ENCODE measurements around the gene ADH1B.
"Not testable (repeated sequence)": the region's sequence is repeated elsewhere in the genome, so short reads cannot be mapped to it uniquely, and the experiment has no call there.

ADH1B gene

GRCh38 chr4:99323756-99324155 is 2.6 kb upstream of the ADH1B start:
- no peak for DNase-seq (ENCODE audit: low read depth)

DNA sequence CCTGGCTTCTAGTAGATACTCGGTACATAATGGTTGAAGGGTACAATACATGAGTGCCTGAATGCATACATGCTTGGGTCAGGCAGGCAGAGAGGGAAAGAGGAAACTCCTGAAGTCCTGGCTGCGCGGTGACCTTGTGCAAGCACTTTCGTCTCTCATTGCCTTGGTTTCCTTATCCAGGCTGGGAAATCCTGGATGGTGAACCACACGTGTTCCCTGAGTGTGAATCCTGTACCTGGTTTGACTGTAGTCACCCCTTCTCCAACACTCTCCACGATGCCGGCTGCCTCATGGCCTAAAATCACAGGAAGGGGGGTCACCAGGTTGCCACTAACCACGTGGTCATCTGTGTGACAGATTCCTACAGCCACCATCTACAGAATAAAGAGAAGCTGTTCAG is 3.4 kb downstream of the ADH1B start:
- not testable (repeated sequence) for DNase-seq (ENCODE audit: low read depth)

GRCh38 chr4:99317354-99317753 is 3.8 kb downstream of the ADH1B start:
- no peak for DNase-seq (ENCODE audit: low read depth)

DNA sequence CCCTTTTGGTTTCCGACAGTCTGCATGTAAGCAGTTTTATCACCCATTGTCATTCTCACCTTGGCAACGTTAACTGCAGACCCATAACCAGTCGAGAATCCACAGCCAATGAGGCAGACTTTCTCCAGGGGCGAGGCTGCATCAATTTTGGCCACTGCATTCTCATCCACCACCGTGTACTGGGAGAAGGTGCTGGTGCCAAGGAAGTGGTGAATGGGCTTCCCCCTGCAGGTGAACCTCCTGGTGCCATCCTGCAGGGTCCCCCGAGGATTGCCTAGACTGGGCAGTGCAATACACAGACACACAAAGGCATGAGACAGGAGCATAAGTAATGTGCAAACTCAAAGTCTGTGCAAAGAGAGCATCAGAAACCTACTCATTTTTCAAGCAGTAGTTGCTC is 5.4 kb downstream of the ADH1B start:
- DNase-seq (ENCODE audit: low read depth) = no peak

DNA sequence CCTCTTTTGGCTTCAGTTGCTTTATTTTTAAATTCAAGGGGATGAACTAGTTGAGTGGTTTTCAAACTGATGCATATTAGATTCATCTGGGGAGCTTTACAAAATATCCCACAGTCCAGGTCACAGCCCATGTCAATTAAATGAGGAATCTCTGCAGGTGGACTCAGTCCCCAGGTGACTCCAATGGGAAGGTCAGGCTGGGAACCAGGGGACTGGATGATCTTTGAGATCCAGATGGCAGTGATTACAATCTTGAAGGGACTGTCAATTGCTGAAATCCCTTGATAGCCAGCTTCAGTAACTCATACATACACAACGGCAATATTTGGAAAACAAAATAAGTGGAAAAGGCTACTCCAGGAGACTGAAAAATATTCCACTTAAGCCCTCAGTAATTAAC is 7.0 kb downstream of the ADH1B start:
- DNase-seq (ENCODE audit: low read depth) = no peak

- no peak for DNase-seq (ENCODE audit: low read depth)
Observed at GRCh38 chr4:99310389-99310788, 10.8 kb downstream of the ADH1B start.

GRCh38 chr4:99305638-99306400 is 15.4 kb downstream of the ADH1B start:
- DNase-seq (ENCODE audit: low read depth) = no peak

DNA sequence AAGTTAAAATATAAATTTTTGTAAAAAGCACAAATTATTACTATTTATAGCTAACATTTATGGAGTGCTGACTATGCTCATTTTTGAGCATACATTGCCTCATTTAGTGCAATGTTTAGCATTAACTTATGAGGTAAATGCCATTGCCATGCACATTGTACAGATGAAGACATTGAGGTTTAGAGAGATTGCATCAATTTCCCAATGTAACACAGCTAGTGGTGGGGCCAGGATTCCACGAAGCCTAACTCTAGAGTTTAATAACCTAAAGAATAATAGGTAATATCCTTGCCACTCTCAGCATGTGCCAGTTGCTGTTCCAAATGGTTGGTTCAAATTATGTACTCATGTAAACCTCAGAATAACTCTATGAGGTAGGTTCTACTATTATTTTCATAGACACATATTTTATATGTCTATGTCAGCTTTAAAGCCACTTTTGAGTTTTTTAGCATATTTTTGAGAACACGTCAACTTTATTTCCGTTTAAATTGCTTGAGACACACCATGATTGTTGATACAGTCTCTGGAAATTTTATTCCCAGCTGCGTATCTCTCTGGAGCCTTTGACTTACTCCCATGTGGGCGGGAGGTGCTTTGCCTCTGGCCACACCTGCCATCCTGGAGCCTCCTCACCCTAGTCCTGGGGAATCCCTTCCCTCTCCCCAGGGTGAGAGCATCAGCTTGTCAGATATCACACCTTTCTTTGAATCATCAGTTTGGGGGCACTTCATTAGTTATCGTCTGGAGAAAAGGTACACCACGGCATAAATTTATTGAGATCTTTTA is 19.6 kb downstream of the ADH1B start:
- DNase-seq (ENCODE audit: low read depth) = no peak

- DNase-seq (ENCODE audit: low read depth) = no peak
Observed at GRCh38 chr4:99300934-99301333, 20.3 kb downstream of the ADH1B start.

- DNase-seq (ENCODE audit: low read depth) = no peak
Observed at GRCh38 chr4:99293357-99293756, 27.8 kb downstream of the ADH1B start.

- no peak for DNase-seq (ENCODE audit: low read depth)
Observed at GRCh38 chr4:99290848-99291786, 30.1 kb downstream of the ADH1B start, which contains the start of gene ADH1A. ADH1A (minus strand) TSS chr4:99290985; CDS start chr4:99290914, 71 bp downstream.

GRCh38 chr4:99285387-99285786 is 35.8 kb downstream of the ADH1B start:
- DNase-seq (ENCODE audit: low read depth) = no peak

- no peak for DNase-seq (ENCODE audit: low read depth)
Observed at GRCh38 chr4:99282731-99283130, 38.5 kb downstream of the ADH1B start.

GRCh38 chr4:99281261-99281660 is 39.9 kb downstream of the ADH1B start:
- no peak for DNase-seq (ENCODE audit: low read depth)

GRCh38 chr4:99276417-99276816 is 44.8 kb downstream of the ADH1B start:
- no peak for DNase-seq (ENCODE audit: low read depth)

DNA sequence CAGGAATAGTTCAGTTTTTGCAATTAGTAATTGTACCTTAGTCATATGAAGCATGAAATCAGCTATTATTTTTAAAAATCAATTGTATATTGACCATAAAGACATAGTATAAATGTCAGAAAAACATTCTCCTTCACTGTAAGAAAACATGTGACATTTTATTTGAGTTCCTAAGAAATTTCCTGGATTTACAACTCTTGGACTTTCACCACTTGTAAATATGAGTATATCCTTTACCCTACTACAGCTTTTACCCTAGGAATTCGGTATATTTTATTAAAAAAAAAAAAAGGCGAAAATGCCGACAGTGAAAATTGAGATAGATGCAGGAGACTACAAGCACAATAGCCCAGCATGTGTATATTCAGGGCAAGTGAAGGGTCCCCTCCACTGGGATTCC is 45.3 kb downstream of the ADH1B start:
- DNase-seq (ENCODE audit: low read depth) = no peak

DNA sequence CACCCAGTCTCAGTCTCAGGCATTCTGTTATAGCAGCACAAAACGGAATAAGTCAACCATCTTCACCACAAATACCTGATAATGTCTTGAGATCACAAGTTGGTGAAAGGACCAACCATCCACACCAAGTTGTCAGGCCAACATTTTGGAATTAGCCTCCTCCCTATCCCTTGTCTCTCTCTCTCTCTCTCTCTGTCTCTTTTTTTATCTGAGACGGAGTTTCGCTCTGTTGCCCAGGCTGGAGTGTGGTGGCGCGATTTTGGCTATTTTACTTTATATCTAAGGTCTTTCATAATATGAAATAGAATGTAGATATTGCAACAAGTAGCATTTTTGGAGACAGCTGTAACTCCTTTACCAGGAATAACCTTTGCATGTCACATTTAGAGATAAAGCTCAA is 46.2 kb downstream of the ADH1B start:
- no peak for DNase-seq (ENCODE audit: low read depth)

DNA sequence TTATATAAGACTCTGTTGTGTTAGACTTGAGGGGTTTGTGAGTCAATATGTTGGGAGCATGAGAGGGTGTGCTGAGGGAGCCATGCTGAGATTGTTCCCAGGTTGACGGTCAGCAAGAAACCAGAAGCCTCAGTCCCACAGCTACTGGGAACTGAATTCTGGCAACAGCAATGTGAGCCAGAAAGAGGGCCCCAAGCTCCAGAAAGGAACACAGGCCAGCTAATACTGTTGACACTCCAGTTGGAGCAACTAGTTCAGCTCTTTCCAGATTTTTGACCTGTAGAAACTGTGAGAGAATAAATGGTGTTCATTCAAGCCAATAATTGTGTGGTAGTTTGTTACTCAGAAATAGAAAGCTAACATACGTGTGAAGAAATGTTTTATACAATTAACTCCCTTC is 47.5 kb downstream of the ADH1B start:
- no peak for DNase-seq (ENCODE audit: low read depth)

- no peak for DNase-seq (ENCODE audit: low read depth)
Observed at GRCh38 chr4:99264927-99265326, 56.3 kb downstream of the ADH1B start.
